ENCODE data around the gene ZNF276.

ZNF276 gene

GRCh38 chr16:89712274-89712781 is 9.0 kb upstream of the ZNF276 start:
- DNase-seq: peak; percentile 41

GRCh38 chr16:89716493-89716892 is 4.8 kb upstream of the ZNF276 start:
- no peak for DNase-seq

GRCh38 chr16:89716916-89717687 is 4.2 kb upstream of the ZNF276 start:
- no peak for DNase-seq

- DNase-seq: no peak
Measured at GRCh38 chr16:89717688-89718505, 3.4 kb upstream of the ZNF276 start.

GRCh38 chr16:89720551-89720812 is 855 bp upstream of the ZNF276 start:
- DNase-seq: no peak

- peak; percentile 24 for DNase-seq
Measured at GRCh38 chr16:89721546-89722391, 432 bp downstream of the ZNF276 start.

GRCh38 chr16:89722392-89723278 is 1.3 kb downstream of the ZNF276 start:
- DNase-seq: no peak

- no peak for DNase-seq
Measured at GRCh38 chr16:89723279-89724250, 2.2 kb downstream of the ZNF276 start.

- no peak for DNase-seq
Measured at GRCh38 chr16:89727406-89728120, 6.2 kb downstream of the ZNF276 start.

GRCh38 chr16:89729293-89729692 is 8.0 kb downstream of the ZNF276 start:
- no peak for DNase-seq

- no peak for DNase-seq
Measured at GRCh38 chr16:89729863-89730593, 8.7 kb downstream of the ZNF276 start.

GRCh38 chr16:89730610-89731234 is 9.4 kb downstream of the ZNF276 start:
- no peak for DNase-seq

- no peak for DNase-seq
Measured at GRCh38 chr16:89732142-89732917, 11.0 kb downstream of the ZNF276 start.

- DNase-seq: no peak
Measured at GRCh38 chr16:89732918-89733242, 11.5 kb downstream of the ZNF276 start.

GRCh38 chr16:89733322-89733721 is 12.0 kb downstream of the ZNF276 start:
- no peak for DNase-seq

GRCh38 chr16:89733792-89734191 is 12.5 kb downstream of the ZNF276 start:
- no peak for DNase-seq

GRCh38 chr16:89736554-89736953 is 15.2 kb downstream of the ZNF276 start:
- no peak for DNase-seq

- DNase-seq: no peak
Measured at GRCh38 chr16:89737341-89738071, 16.2 kb downstream of the ZNF276 start.

Data from fibroblast of upper back skin (primary cell).